IMR-90 (cell line): Measurements from ENCODE around the gene JAKMIP1. TPM values are rescaled to one million over a fixed set of nuclear protein-coding genes. Genes with fewer than 3 reads are reported as not detected.

ENCODE experiments used
- ATAC-seq: fragments of 200-7000 bp; cut with Tn5 transposase; 2 replicates; pipeline ENCODE4 v1.9.1; 2020; ENCODE audit warnings: low read depth, mild to moderate bottlenecking, moderate library complexity
- BruUV-seq: library from RNA; stranded (reverse); fragments of 400-500 nt; replicated peaks from 2 replicates; lab custom pipeline; 2021; lab: Mats Ljungman, UMichigan
- CTCF ChIA-PET: fragments of 300-600 bp; formaldehyde crosslinking; extraction: SDS; loops from one replicate; lab custom pipeline; 2021; ENCODE audit warnings: antibody characterized with exemption; lab: Yijun Ruan, JAX
- POLR2A ChIA-PET: fragments of 300-600 bp; sonication (Branson Sonifier 250); formaldehyde crosslinking; loops from one replicate; lab custom pipeline; 2022; ENCODE audit warnings: antibody characterized with exemption; ENCODE audit not compliant: unreplicated experiment; lab: Charles Lee
- DNase-seq: peaks from one replicate; pipeline ENCODE4 v3.0.0; 2013
- H2AFZ ChIP-seq: replicated peaks from 2 replicates; pipeline ENCODE3; 2013; ENCODE audit warnings: low read length, mild to moderate bottlenecking; ENCODE audit not compliant: poor library complexity
- H2AK5ac ChIP-seq: 2 replicates; pipeline ENCODE4 v1.6.1; 2013; ENCODE audit warnings: low read depth, low read length, inconsistent platforms
- H2AK9ac ChIP-seq: replicated peaks from 2 replicates; pipeline ENCODE3; 2013; ENCODE audit warnings: mild to moderate bottlenecking, low read depth, low read length, moderate library complexity; ENCODE audit not compliant: poor library complexity
- H2BK120ac ChIP-seq: 2 replicates; pipeline ENCODE4 v1.6.1; 2013; ENCODE audit warnings: low read depth, low read length, inconsistent platforms
- H2BK15ac ChIP-seq: 3 replicates; pipeline ENCODE4 v1.6.1; 2013; ENCODE audit warnings: low read depth, low read length, inconsistent platforms
- H2BK20ac ChIP-seq: 2 replicates; pipeline ENCODE4 v1.6.1; 2013; ENCODE audit warnings: low read depth, mild to moderate bottlenecking, inconsistent platforms, low read length, moderate library complexity
- H2BK5ac ChIP-seq: 2 replicates; pipeline ENCODE4 v1.6.1; 2013; ENCODE audit warnings: mild to moderate bottlenecking, low read depth, low read length, inconsistent platforms; ENCODE audit not compliant: poor library complexity, severe bottlenecking
- H3K14ac ChIP-seq: replicated peaks from 2 replicates; pipeline ENCODE4 v1.6.1; 2013; ENCODE audit warnings: low read depth, low read length, inconsistent platforms
- H3K18ac ChIP-seq: 2 replicates; pipeline ENCODE4 v1.6.1; 2013; ENCODE audit warnings: low read depth, low read length, control low read depth
- H3K23ac ChIP-seq: 2 replicates; pipeline ENCODE4 v1.6.1; 2013; ENCODE audit warnings: low read depth, low read length, inconsistent platforms
- H3K27ac ChIP-seq: 2 replicates; pipeline ENCODE4 v1.5.1; 2013; ENCODE audit warnings: mild to moderate bottlenecking, control low read depth, low read length; ENCODE audit not compliant: insufficient read depth
- H3K27me3 ChIP-seq: 2 replicates; pipeline ENCODE4 v1.6.1; 2013; ENCODE audit warnings: low read length; ENCODE audit not compliant: control insufficient read depth, insufficient read depth
- H3K36me3 ChIP-seq: 2 replicates; pipeline ENCODE4 v1.6.1; 2013; ENCODE audit warnings: low read length, mixed read lengths; ENCODE audit not compliant: control insufficient read depth, insufficient read depth
- H3K4ac ChIP-seq: 2 replicates; pipeline ENCODE4 v1.6.1; 2013; ENCODE audit warnings: low read depth, low read length, inconsistent platforms
- H3K4me1 ChIP-seq: 2 replicates; pipeline ENCODE4 v1.6.1; 2013; ENCODE audit warnings: low read length, mixed read lengths; ENCODE audit not compliant: control insufficient read depth, insufficient read depth
- H3K4me2 ChIP-seq: 2 replicates; pipeline ENCODE4 v1.6.1; 2013; ENCODE audit warnings: low read depth, mild to moderate bottlenecking, control low read depth, low read length, moderate library complexity
- H3K4me3 ChIP-seq: 2 replicates; pipeline ENCODE4 v1.5.1; 2013; ENCODE audit warnings: low read depth, mild to moderate bottlenecking, control low read depth, low read length, moderate library complexity; ENCODE audit not compliant: insufficient read depth
- H3K56ac ChIP-seq: 2 replicates; pipeline ENCODE4 v1.6.1; 2013; ENCODE audit warnings: low read length, inconsistent platforms; ENCODE audit not compliant: insufficient read depth; ENCODE audit errors: extremely low read depth
- H3K79me1 ChIP-seq, 2 experiments: 2 replicates each; pipeline ENCODE4 v1.6.1; 2013; ENCODE audit warnings: low read length in 2 of 2, inconsistent platforms in 1 of 2, low read depth in 1 of 2
- H3K9ac ChIP-seq: 2 replicates; pipeline ENCODE4 v1.6.1; 2013; ENCODE audit warnings: low read depth, low read length, control low read depth
- H3K9me1 ChIP-seq: 2 replicates; pipeline ENCODE4 v1.6.1; 2013; ENCODE audit warnings: low read length, inconsistent platforms; ENCODE audit not compliant: insufficient read depth
- H3K9me3 ChIP-seq: 2 replicates; pipeline ENCODE4 v1.6.1; 2013; ENCODE audit warnings: low read length; ENCODE audit not compliant: control insufficient read depth, insufficient read depth
- H4K20me1 ChIP-seq: 2 replicates; pipeline ENCODE4 v1.6.1; 2013; ENCODE audit warnings: low read length, inconsistent platforms; ENCODE audit not compliant: insufficient read depth
- H4K5ac ChIP-seq: 2 replicates; pipeline ENCODE4 v1.6.1; 2013; ENCODE audit warnings: mild to moderate bottlenecking, low read depth, low read length, control low read depth
- H4K8ac ChIP-seq, 2 experiments: 2 replicates each; pipeline ENCODE4 v1.6.1; 2013; ENCODE audit warnings: low read depth in 2 of 2, low read length in 2 of 2, control low read depth in 1 of 2, inconsistent platforms in 1 of 2
- H4K91ac ChIP-seq: 2 replicates; pipeline ENCODE4 v1.6.1; 2013; ENCODE audit warnings: low read depth, low read length, inconsistent platforms; ENCODE audit not compliant: insufficient read depth
- BHLHE40 ChIP-seq: fragments of 150-350 bp; IDR thresholded peaks from 2 replicates; pipeline ENCODE4 v1.6.1; 2016; ENCODE audit warnings: mild to moderate bottlenecking, low read depth, low read length
- CEBPB ChIP-seq: IDR thresholded peaks from 2 replicates; pipeline ENCODE4 v1.6.1; 2012; ENCODE audit warnings: low read depth, low read length, improper control_type of control experiment
- CHD1 ChIP-seq: IDR thresholded peaks from 2 replicates; pipeline ENCODE4 v1.6.1; 2012; ENCODE audit warnings: low read depth, low read length, improper control_type of control experiment
- CTCF ChIP-seq: conservative IDR thresholded peaks from 2 replicates; pipeline ENCODE4 v1.5.1; 2012; ENCODE audit warnings: mild to moderate bottlenecking, low read depth, low read length, improper control_type of control experiment
- ELK1 ChIP-seq: fragments of 150-350 bp; IDR thresholded peaks from 2 replicates; pipeline ENCODE4 v1.6.1; 2016; ENCODE audit warnings: low read depth, mild to moderate bottlenecking, low read length, moderate library complexity, borderline replicate concordance
- FOS ChIP-seq: fragments of 150-350 bp; IDR thresholded peaks from 2 replicates; pipeline ENCODE4 v1.6.1; 2016; ENCODE audit warnings: low read depth, low read length
- MAFK ChIP-seq: IDR thresholded peaks from 2 replicates; pipeline ENCODE4 v1.6.1; 2012; ENCODE audit warnings: low read depth, low read length, improper control_type of control experiment
- MAZ ChIP-seq: IDR thresholded peaks from 2 replicates; pipeline ENCODE4 v1.6.1; 2012; ENCODE audit warnings: low read depth, mild to moderate bottlenecking, low read length, improper control_type of control experiment, moderate library complexity, borderline replicate concordance
- MXI1 ChIP-seq: IDR thresholded peaks from 2 replicates; pipeline ENCODE4 v1.6.1; 2012; ENCODE audit warnings: low read depth, mild to moderate bottlenecking, low read length, moderate library complexity, borderline replicate concordance
- NFE2L2 ChIP-seq: fragments of 150-350 bp; IDR thresholded peaks from 2 replicates; pipeline ENCODE4 v1.6.1; 2016; ENCODE audit warnings: low read depth, mild to moderate bottlenecking, low read length
- POLR2A ChIP-seq: IDR thresholded peaks from 2 replicates; pipeline ENCODE4 v1.6.1; 2012; ENCODE audit warnings: mild to moderate bottlenecking, low read depth, low read length
- RAD21 ChIP-seq: IDR thresholded peaks from 2 replicates; pipeline ENCODE4 v1.6.1; 2012; ENCODE audit warnings: low read length, improper control_type of control experiment
- RCOR1 ChIP-seq: IDR thresholded peaks from 2 replicates; pipeline ENCODE4 v1.6.1; 2012; ENCODE audit warnings: mild to moderate bottlenecking, low read length, improper control_type of control experiment; ENCODE audit not compliant: insufficient replicate concordance
- RFX5 ChIP-seq: IDR thresholded peaks from 2 replicates; pipeline ENCODE4 v1.8.0; 2012; ENCODE audit warnings: low read depth, mild to moderate bottlenecking, low read length, moderate library complexity
- SMC3 ChIP-seq: fragments of 150-350 bp; IDR thresholded peaks from 2 replicates; pipeline ENCODE4 v1.6.1; 2016; ENCODE audit warnings: low read depth, mild to moderate bottlenecking, antibody characterized with exemption, low read length, moderate library complexity
- USF2 ChIP-seq: fragments of 150-350 bp; IDR thresholded peaks from 2 replicates; pipeline ENCODE4 v1.6.1; 2017; ENCODE audit warnings: mild to moderate bottlenecking, antibody characterized with exemption, low read length, low read depth
- WGBS, 2 experiments: methylation state at CpG; one replicate each; pipeline versions ENCODE4 v1.1.5 to v1.1.7; 2013; ENCODE audit warnings: missing lambda C conversion rate in 2 of 2; ENCODE audit not compliant: insufficient read length in 1 of 2; ENCODE audit errors: extremely low coverage in 2 of 2; 5-methylcytosine and 5-hydroxymethylcytosine counted together
- dilution Hi-C: fragments of 300-500 bp; cut with HindIII; formaldehyde crosslinking; loops from one replicate; pipeline ENCODE4 v1.14.3; 2018; ENCODE audit warnings: low sequenced_read_pairs; ENCODE audit not compliant: unreplicated experiment
- in situ Hi-C: fragments of 300-500 bp; cut with MboI; formaldehyde crosslinking; loops from 3 replicates; pipeline ENCODE4 v1.14.3; 2019; ENCODE audit warnings: low sequenced_read_pairs, inconsistent platforms, mixed read lengths
- intact Hi-C: fragments of 100-400 bp; cut with micrococcal nuclease; formaldehyde crosslinking; loops from 2 replicates; pipeline ENCODE4 v1.10.0; 2022
- polyA plus RNA-seq, 3 experiments: library from polyadenylated mRNA; depleted of rRNA; stranded (reverse); fragments of >200 nt; gene quantifications; 2 replicates each; pipeline ENCODE4 v1.2.3, GENCODE V29; 2012; ENCODE audit warnings: low replicate concordance in 1 of 3
- total RNA-seq: library from RNA; depleted of rRNA; stranded (reverse); fragments of >200 nt; gene quantifications from 2 replicates; pipeline ENCODE4 v1.2.3, GENCODE V29; 2012

The JAKMIP1 gene
- total and polyA plus RNA-seq, 2 of the 4 experiments (the other 2 are of a cell fraction), result not detected

- dilution Hi-C loops, result no loop called here
- intact Hi-C loops, result no loop called here
- CTCF ChIA-PET, result no interaction called here
Observed at GRCh38 chr4:6013564-6013963, 186.8 kb downstream of the JAKMIP1 start.

More at GRCh38 chr4:6013564-6013963, 186.8 kb downstream of the JAKMIP1 start:
- Histone ChIP-seq H3K79me1 (no peaks in the 10 kb centered on the region), H3K9me3 (no peaks in the 10 kb centered on the region), H4K5ac (no peak overlapping the region), H3K14ac (no peak overlapping the region), H3K36me3 (no peaks in the 10 kb centered on the region), H3K9ac (no peak overlapping the region), H2AK9ac (no peak overlapping the region), H3K4me3 (no peak overlapping the region), H3K18ac (no peak overlapping the region), H2BK15ac (no peak overlapping the region), H2AK5ac (no peak overlapping the region), H3K27me3 (no peaks in the 10 kb centered on the region; the same call in 1 of the 2 replicates), H3K27ac (no peak overlapping the region), H3K56ac (no peak overlapping the region), H3K4me2 (no peak overlapping the region), H4K20me1 (no peaks in the 10 kb centered on the region), H2BK5ac (no peak overlapping the region), H3K4ac (no peak overlapping the region), H2BK20ac (no peak overlapping the region), H3K4me1 (no peaks in the 10 kb centered on the region), H4K8ac (no peak overlapping the region), H4K91ac (no peak overlapping the region), H3K23ac (no peak overlapping the region), H3K9me1 (no peaks in the 10 kb centered on the region), H2BK120ac (no peak overlapping the region), H2AFZ (no peak overlapping the region)
- no peak for TF ChIP-seq BHLHE40
- TF ChIP-seq NFE2L2, result no peak
- TF ChIP-seq RFX5, result no peak
- TF ChIP-seq RCOR1, result no peak
- no peak for TF ChIP-seq MXI1
- no peak for TF ChIP-seq CHD1
- no peak for TF ChIP-seq RAD21
- no peak for TF ChIP-seq USF2
- no peak for TF ChIP-seq ELK1
- no peak for TF ChIP-seq CTCF
- TF ChIP-seq CEBPB, result no peak
- no peak for TF ChIP-seq MAZ
- no peak for TF ChIP-seq POLR2A
- TF ChIP-seq SMC3, result no peak
- TF ChIP-seq FOS, result no peak
- no peak for TF ChIP-seq MAFK
- ATAC-seq (no peak), DNase-seq (no peak)
- in situ Hi-C loops, result no loop called here
- no TSS peak for BruUV-seq
- WGBS, 2 experiments, result 70% methylated on average over 2 of the region's 12 CpGs; no CpG with 5 or more reads in 1 of the 2 experiments
- POLR2A ChIA-PET, result no interaction called here
